Mucosa of descending colon (tissue), 3 donors: Measurements from ENCODE around the gene DVL1. TPM values are rescaled to one million over a fixed set of nuclear protein-coding genes. Genes with fewer than 3 reads are reported as not detected.

Experiments
- ATAC-seq: fragments of 200-7000 bp; cut with Tn5 transposase; one replicate; pipeline ENCODE4 v1.9.1; 2020; ENCODE audit warnings: mild to moderate bottlenecking, moderate library complexity
- DNase-seq, 3 donors: peaks; one replicate each; pipeline ENCODE4 v3.0.0-alpha.2; 2020
- H3K36me3 ChIP-seq: fragments of 200-600 bp; one replicate; pipeline ENCODE4 v1.8.0; 2021; ENCODE audit warnings: low read depth, mild to moderate bottlenecking
- H3K4me1 ChIP-seq: fragments of 200-600 bp; one replicate; pipeline ENCODE4 v1.8.0; 2021; ENCODE audit warnings: low read depth, mild to moderate bottlenecking
- H3K4me3 ChIP-seq: fragments of 200-600 bp; one replicate; pipeline ENCODE4 v1.8.0; 2021; ENCODE audit warnings: mild to moderate bottlenecking
- H3K9me3 ChIP-seq: fragments of 200-600 bp; one replicate; pipeline ENCODE4 v1.8.0; 2021; ENCODE audit warnings: mild to moderate bottlenecking
- intact Hi-C, 2 donors: fragments of 100-400 bp; cut with DNase I in 1 of 2; cut with micrococcal nuclease in 1 of 2; formaldehyde crosslinking; loops; one replicate each; pipeline versions ENCODE4 v1.11.0 to v1.11.1; 2022; cut with DNase I, micrococcal nuclease
- total RNA-seq, 3 donors: library from RNA; stranded (reverse); fragmentation: NEBNext Ultra II Directional in 2 of 3; extraction: Animal tissue kit (Norgen Biotek cat#: 25700) in 2 of 3; gene quantifications; one replicate each; pipeline versions ENCODE4 v1.2.1 to v1.2.4, GENCODE V29; 2021 to 2023
- TF ChIP-seq, protein P1 (sequence below): fragments of 200-600 bp; IDR thresholded peaks from one replicate; pipeline ENCODE4 v1.8.0; 2022; ENCODE audit warnings: antibody characterized with exemption, mild to moderate bottlenecking
- donor health status: DM: no; HTN: no; CAD: no; lungs with moderate emphysema.
- donor health status: DM: no; HTN: no; CAD: no.
- donor health status: DM: no; HTN: yes; CAD: no.

DVL1 gene
- total RNA-seq, 3 donors from 2014 or later, result 51.7 to 95.3 (median 73.1) TPM

DNA sequence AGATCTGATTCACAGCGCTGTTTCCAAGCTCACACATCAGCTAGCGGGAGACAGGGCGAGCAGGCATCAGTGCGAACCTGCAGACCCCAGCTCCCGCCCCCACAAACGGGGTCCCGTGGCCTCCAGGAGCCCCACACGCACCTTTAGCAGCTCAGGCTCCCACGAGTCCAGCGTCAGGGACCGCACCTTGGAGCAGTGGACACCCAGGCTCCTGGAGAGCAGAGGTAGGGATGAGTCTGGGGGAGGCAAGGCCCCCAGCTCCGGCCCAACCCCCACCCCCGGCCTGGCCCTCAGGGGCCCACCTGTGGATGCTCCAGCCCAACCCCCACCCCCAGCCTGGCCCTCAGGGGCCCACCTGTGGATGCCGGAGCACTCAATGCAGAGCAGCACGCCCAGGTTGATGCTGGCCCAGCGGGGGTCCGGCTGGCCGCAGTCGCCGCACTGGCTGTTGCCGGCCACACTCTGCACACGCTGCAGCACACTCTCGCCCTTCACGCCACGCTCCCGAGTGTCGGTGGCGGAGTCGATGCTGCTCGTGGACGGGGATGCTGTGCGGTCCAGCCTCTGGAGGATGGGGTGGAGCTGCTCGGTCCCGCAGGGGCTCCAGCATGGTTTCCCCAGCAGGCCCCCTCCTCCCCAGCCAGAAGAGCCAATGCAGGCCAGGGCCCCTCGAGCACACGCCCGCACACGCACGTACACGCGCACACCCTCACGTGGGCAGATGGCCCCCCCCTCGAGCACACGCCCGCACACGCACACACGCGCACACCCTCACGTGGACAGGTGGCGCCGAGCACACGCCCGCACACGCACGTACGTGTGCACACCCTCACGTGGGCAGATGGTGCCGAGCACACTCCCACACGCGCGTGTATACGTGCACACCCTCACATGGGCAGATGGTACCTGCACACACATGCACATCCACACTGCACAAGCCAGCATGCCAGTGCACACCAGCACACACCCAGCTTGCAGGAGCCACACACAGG, 52.9 kb downstream of the DVL1 start:
- intact Hi-C loops, result loop anchor here in 1 of 2 donors (5.0 kb wide), 1 partner anchor 174 kb away; no protein-coding TSS in a partner anchor
- ATAC-seq (no peak), DNase-seq (no peak)
- TF ChIP-seq, protein P1, sequence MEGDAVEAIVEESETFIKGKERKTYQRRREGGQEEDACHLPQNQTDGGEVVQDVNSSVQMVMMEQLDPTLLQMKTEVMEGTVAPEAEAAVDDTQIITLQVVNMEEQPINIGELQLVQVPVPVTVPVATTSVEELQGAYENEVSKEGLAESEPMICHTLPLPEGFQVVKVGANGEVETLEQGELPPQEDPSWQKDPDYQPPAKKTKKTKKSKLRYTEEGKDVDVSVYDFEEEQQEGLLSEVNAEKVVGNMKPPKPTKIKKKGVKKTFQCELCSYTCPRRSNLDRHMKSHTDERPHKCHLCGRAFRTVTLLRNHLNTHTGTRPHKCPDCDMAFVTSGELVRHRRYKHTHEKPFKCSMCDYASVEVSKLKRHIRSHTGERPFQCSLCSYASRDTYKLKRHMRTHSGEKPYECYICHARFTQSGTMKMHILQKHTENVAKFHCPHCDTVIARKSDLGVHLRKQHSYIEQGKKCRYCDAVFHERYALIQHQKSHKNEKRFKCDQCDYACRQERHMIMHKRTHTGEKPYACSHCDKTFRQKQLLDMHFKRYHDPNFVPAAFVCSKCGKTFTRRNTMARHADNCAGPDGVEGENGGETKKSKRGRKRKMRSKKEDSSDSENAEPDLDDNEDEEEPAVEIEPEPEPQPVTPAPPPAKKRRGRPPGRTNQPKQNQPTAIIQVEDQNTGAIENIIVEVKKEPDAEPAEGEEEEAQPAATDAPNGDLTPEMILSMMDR, result no peak
- Histone ChIP-seq H3K36me3 (no peaks in the 10 kb centered on the region), H3K4me1 (peaks cover 7% of the 10 kb centered on the region), H3K4me3 (no peak overlapping the region), H3K9me3 (no peaks in the 10 kb centered on the region)

DNA sequence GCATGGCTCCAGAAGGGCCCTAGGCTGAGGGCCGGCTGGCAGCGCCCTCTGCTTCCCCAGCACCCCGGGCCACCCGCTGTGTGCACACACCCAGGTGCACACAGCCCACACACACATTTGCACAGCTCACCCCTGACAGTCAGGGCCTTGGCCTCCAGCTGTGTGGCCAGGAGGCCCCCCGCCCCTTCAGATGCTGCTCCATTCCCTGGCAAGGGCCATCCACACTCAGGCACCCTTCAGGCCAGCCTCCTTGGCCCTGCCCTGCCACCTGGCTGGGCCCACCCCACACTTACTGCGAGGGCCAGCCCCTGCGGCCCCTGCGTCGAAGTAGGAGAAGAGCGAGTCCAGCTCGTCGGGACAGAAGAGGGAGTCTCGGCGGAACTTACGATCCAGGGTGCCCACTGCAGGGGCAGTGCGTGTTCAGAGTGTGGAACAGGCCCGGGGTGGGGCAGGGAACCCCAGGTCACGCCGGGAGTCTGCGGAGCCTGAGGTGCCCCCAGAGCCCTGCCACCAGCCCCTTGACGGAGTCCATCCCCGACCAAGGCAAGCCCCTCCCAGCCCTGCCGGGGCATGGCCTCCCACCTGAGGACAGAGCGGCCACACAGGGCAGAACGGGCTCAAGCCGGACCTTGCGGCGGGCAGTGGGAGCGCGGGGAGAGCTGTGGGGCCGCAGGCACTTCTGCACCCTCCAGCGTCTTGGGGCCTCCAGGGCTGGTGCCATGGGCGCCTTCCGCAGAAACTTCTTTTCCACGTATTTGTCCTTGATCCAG, 53.9 kb downstream of the DVL1 start:
- ATAC-seq (no peak), DNase-seq (no peak)
- Histone ChIP-seq H3K36me3 (no peaks in the 10 kb centered on the region), H3K4me3 (no peak overlapping the region), H3K9me3 (no peaks in the 10 kb centered on the region), H3K4me1 (peaks cover 12% of the 10 kb centered on the region)
- TF ChIP-seq, protein P1, result no peak
- intact Hi-C loops, result loop anchor here in 1 of 2 donors (5.0 kb wide), 1 partner anchor 173 kb away; no protein-coding TSS in a partner anchor

DNA sequence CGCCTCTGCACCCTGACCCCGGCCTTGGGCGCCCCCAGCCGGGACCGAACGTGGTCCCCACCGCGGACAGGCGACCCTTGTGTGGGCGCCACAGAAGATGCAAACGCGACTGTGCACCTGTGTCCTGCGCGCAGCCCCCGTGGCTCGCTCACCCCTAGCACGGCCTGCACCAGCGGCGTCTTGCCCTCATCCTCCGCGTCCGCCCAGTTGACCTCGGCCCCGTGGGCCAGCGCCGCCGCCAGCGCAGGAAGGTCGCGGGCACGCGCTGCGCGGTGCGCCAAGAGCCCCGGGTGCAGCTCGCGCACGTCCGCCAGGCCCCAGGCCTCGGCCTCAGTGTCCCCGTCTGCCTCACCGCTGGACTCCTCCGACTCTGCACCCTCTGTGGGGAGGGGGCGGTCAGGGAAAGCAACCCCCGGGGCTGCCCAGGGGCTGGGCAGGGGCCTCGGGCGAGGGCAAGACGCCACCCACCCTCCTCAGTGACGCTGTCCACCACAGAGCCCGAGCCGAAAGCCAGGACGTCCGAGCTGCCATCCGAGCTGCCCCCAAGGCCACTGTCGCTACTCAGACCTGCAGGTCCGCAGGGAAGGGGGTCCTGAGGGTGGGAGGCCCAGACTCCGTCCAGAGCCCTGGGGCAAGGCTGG, 54.8 kb downstream of the DVL1 start:
- DNase-seq, result no peak
- TF ChIP-seq, protein P1, result no peak
- intact Hi-C loops, result no loop called here
- Histone ChIP-seq H3K4me3 (no peak overlapping the region), H3K36me3 (no peaks in the 10 kb centered on the region), H3K4me1 (peaks cover 12% of the 10 kb centered on the region), H3K9me3 (no peaks in the 10 kb centered on the region)
- no peak for ATAC-seq

DNA sequence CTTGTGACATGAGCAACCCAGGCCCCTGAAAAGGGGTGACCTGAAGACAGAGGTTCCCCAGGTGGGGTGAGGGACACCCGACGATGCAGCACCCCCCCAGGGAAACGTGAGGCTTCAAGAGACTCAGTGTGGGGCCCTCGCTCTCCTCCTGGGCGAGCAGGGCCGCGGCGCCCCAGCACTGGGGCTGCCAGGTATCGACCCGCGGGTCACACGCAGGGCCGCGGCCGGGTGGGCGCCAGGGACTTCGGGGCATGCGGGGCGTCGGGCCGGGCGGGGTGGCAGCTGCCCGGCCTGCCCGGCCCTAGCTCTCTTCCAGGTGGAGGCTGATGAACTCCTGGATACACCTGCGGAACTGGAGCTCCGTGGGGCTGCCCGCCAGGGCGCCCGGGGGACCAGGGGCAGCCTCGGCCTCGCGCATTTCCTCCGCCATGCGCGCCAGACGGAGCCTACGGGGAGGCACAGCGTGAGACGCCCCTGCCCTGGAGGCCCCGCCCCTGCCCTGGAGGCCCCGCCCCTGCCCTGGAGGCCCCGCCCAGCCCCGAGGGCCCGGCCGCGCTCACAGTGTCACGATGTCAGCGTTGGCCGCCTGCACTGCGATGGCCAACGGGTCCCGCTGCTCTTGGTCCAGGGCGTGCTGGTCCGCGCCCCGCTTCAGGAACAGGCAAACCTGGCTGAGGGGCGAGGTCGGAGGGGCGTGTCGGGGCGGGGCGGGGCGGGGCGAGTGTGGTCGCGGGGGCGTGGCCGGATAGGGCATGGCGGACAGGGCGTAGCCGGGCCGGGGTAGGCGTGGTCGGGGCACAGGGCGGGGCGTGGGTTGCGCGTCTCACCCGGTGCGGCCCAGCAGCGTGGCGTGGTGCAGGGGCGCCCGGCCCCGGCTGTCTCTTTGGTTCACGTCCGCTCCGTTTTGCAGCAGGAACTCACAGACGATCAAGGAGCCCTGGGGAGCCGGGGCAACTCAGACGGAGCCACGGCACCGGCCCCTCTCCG, 55.7 kb downstream of the DVL1 start:
- ATAC-seq (no peak), DNase-seq (no peak)
- Histone ChIP-seq H3K4me3 (no peak overlapping the region), H3K9me3 (no peaks in the 10 kb centered on the region), H3K36me3 (no peaks in the 10 kb centered on the region), H3K4me1 (peaks cover 12% of the 10 kb centered on the region)
- TF ChIP-seq, protein P1, result no peak
- intact Hi-C loops, result no loop called here
